Rectal smooth muscle tissue (tissue), 1 donor: Measurements from ENCODE around the gene PDE6H.

Experiments used
- H3K27ac ChIP-seq: one replicate; pipeline ENCODE4 v1.7.0; 2013; ENCODE audit warnings: low read depth, low read length, inconsistent platforms
- H3K27me3 ChIP-seq: one replicate; pipeline ENCODE4 v1.7.0; 2013; ENCODE audit warnings: low read length; ENCODE audit not compliant: control insufficient read depth, insufficient read depth
- H3K36me3 ChIP-seq: one replicate; pipeline ENCODE4 v1.7.0; 2013; ENCODE audit warnings: low read length; ENCODE audit not compliant: control insufficient read depth, insufficient read depth
- H3K4me1 ChIP-seq: one replicate; pipeline ENCODE4 v1.7.0; 2013; ENCODE audit warnings: low read length; ENCODE audit not compliant: control insufficient read depth, insufficient read depth
- H3K4me3 ChIP-seq: one replicate; pipeline ENCODE4 v1.7.0; 2013; ENCODE audit warnings: low read length
- H3K9ac ChIP-seq: one replicate; pipeline ENCODE4 v1.7.0; 2013; ENCODE audit warnings: low read length

PDE6H gene

GRCh38 chr12:14962797-14963196, 10.0 kb upstream of the PDE6H start:
- Histone ChIP-seq H3K27me3 (no peaks in the 10 kb centered on the region), H3K9ac (no peak overlapping the region), H3K27ac (no peak overlapping the region), H3K4me3 (no peak overlapping the region), H3K36me3 (no peaks in the 10 kb centered on the region), H3K4me1 (peaks cover 2% of the 10 kb centered on the region)

DNA sequence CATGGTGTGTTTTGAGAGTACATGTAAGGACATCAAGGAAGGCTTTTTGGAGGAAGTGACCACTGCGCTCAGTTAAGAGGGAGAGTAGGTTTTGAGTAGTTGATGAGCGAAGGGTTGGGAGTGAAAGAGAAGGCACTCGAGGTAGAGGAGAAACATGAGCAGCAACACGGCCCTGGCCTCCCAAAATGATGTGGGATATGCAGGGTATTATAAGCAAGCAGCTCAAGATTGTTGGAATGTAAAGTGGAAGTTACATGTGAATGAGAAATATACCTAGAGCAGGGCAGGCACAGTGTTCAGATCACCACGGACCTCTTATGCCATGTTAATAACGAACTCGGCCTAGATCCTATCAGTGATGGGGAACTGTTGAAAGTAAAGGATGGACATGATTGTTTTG, 9.3 kb upstream of the PDE6H start:
- Histone ChIP-seq H3K36me3 (no peaks in the 10 kb centered on the region), H3K9ac (no peak overlapping the region), H3K27ac (no peak overlapping the region), H3K4me1 (no peaks in the 10 kb centered on the region), H3K4me3 (no peak overlapping the region), H3K27me3 (no peaks in the 10 kb centered on the region)

DNA sequence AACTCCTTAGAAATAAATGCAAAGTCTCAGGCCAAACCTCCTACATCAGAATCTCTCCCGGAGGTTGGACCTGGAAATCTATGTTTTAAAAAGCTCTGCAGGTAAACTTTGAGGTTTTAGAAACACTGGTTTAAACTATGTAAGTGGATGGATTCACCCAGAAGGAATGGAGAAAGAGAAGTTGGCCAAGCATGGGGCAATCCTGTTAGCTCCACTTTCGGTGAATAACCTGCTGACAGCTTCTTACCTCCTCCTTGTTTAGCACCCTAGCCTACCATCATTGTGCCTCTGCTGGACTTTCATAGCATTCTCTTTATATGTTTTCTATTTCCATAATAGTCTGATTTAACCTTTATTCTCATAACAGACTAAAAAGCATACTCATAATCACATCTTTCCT, 8.4 kb upstream of the PDE6H start:
- no peak overlapping the region for H3K4me3 ChIP-seq
- H3K4me1 ChIP-seq = no peaks in the 10 kb centered on the region
- no peaks in the 10 kb centered on the region for H3K36me3 ChIP-seq
- H3K27ac ChIP-seq = no peak overlapping the region
- H3K27me3 ChIP-seq = no peaks in the 10 kb centered on the region
- H3K9ac ChIP-seq = no peak overlapping the region

- no peak overlapping the region for H3K4me3 ChIP-seq
- H3K4me1 ChIP-seq = no peaks in the 10 kb centered on the region
- H3K36me3 ChIP-seq = no peaks in the 10 kb centered on the region
These were observed 7.6 kb upstream of the PDE6H start for GRCh38 chr12:14965221-14965620.

GRCh38 chr12:14968478-14968877, 4.4 kb upstream of the PDE6H start:
- no peak overlapping the region for H3K27ac ChIP-seq
- H3K4me1 ChIP-seq = no peaks in the 10 kb centered on the region
- no peak overlapping the region for H3K9ac ChIP-seq
- H3K4me3 ChIP-seq = no peak overlapping the region
- no peaks in the 10 kb centered on the region for H3K27me3 ChIP-seq
- no peaks in the 10 kb centered on the region for H3K36me3 ChIP-seq

More at GRCh38 chr12:14965221-14965620, 7.6 kb upstream of the PDE6H start:
- H3K27me3 ChIP-seq = no peaks in the 10 kb centered on the region
- H3K9ac ChIP-seq = no peak overlapping the region
- no peak overlapping the region for H3K27ac ChIP-seq

GRCh38 chr12:14970473-14970872, 2.4 kb upstream of the PDE6H start:
- no peak overlapping the region for H3K9ac ChIP-seq
- H3K4me1 ChIP-seq = no peaks in the 10 kb centered on the region
- H3K27me3 ChIP-seq = no peaks in the 10 kb centered on the region
- no peak overlapping the region for H3K4me3 ChIP-seq
- H3K36me3 ChIP-seq = no peaks in the 10 kb centered on the region
- no peak overlapping the region for H3K27ac ChIP-seq

- Histone ChIP-seq H3K4me3 (no peak overlapping the region), H3K9ac (no peak overlapping the region), H3K36me3 (no peaks in the 10 kb centered on the region), H3K27ac (no peak overlapping the region), H3K27me3 (no peaks in the 10 kb centered on the region), H3K4me1 (no peaks in the 10 kb centered on the region)
These were observed 1.8 kb downstream of the PDE6H start for GRCh38 chr12:14974633-14975032.

- Histone ChIP-seq H3K4me1 (no peaks in the 10 kb centered on the region), H3K27me3 (no peaks in the 10 kb centered on the region), H3K36me3 (no peaks in the 10 kb centered on the region), H3K27ac (no peak overlapping the region), H3K4me3 (no peak overlapping the region), H3K9ac (no peak overlapping the region)
These were observed 2.6 kb downstream of the PDE6H start for GRCh38 chr12:14975457-14975856.

- Histone ChIP-seq H3K27me3 (no peaks in the 10 kb centered on the region), H3K36me3 (no peaks in the 10 kb centered on the region), H3K4me3 (no peak overlapping the region), H3K9ac (no peak overlapping the region), H3K27ac (no peak overlapping the region), H3K4me1 (no peaks in the 10 kb centered on the region)
These were observed 3.8 kb downstream of the PDE6H start for GRCh38 chr12:14976658-14977057.

DNA sequence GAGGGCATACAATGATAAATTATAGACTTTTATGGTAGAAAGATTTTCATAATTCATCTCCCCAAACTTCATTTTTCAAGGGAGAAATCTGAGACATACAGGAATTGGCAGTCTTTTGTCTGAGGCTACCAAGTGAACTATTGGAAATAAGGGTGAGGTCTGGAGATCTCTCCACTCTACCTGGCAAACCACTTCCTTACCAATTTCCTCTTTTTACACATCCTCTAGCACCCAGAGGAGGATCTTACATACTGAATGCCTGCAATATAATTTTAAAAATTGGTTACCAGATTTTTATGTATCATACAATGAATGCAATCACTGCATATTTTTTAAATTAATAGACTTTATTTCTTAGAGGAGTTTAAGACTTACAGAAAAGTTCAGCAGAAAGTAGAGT, 6.6 kb downstream of the PDE6H start:
- H3K36me3 ChIP-seq = no peaks in the 10 kb centered on the region
- no peaks in the 10 kb centered on the region for H3K4me1 ChIP-seq
- no peak overlapping the region for H3K4me3 ChIP-seq
- H3K27ac ChIP-seq = no peak overlapping the region
- H3K9ac ChIP-seq = no peak overlapping the region
- H3K27me3 ChIP-seq = no peaks in the 10 kb centered on the region

DNA sequence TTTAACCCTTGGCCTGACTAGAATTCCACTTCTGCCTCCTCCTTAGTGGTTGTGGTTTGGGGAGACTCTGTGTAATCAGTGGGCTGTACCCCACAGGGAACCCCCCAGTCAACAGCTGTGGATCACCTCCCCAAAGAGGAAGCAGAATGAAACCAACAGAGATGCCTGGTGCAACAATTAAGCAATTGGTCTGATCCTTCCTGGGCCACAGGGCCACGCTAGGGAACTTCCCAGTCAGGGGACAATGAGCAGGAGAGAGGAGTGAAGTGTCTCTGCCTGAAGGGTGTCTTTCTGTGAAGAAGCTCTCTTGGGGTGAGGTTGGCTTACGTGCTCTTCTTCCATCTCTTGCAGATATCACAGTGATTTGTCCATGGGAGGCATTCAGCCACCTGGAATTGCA, 8.2 kb downstream of the PDE6H start:
- Histone ChIP-seq H3K9ac (no peak overlapping the region), H3K27ac (no peak overlapping the region), H3K36me3 (no peaks in the 10 kb centered on the region), H3K4me1 (no peaks in the 10 kb centered on the region), H3K4me3 (no peak overlapping the region), H3K27me3 (no peaks in the 10 kb centered on the region)

GRCh38 chr12:14982562-14982961, 9.7 kb downstream of the PDE6H start:
- Histone ChIP-seq H3K9ac (no peak overlapping the region), H3K27ac (no peak overlapping the region), H3K4me1 (no peaks in the 10 kb centered on the region), H3K4me3 (no peak overlapping the region), H3K36me3 (no peaks in the 10 kb centered on the region), H3K27me3 (no peaks in the 10 kb centered on the region)

GRCh38 chr12:14982991-14983390, 10.1 kb downstream of the PDE6H start:
- Histone ChIP-seq H3K4me3 (no peak overlapping the region), H3K27ac (no peak overlapping the region), H3K4me1 (no peaks in the 10 kb centered on the region), H3K27me3 (no peaks in the 10 kb centered on the region), H3K9ac (no peak overlapping the region), H3K36me3 (no peaks in the 10 kb centered on the region)
